DND-41 (cell line): Measurements from ENCODE around the gene H2BW2.

Experiments
- ATAC-seq: fragments of 200-7000 bp; cut with Tn5 transposase; 3 replicates; pipeline ENCODE4 v1.9.1; 2021; ENCODE audit warnings: low read depth; ENCODE audit not compliant: insufficient read depth
- DNase-seq: peaks from one replicate; pipeline ENCODE4 v3.0.0-alpha.2; 2020
- H2AFZ ChIP-seq: 2 replicates; pipeline ENCODE4 v1.6.0; 2012; ENCODE audit warnings: low read depth, low read length
- H3K27ac ChIP-seq: 2 replicates; pipeline ENCODE4 v1.5.1; 2012; ENCODE audit warnings: low read length, inconsistent platforms
- H3K27me3 ChIP-seq: fragments of 200-600 bp; sonication (generic); 2 replicates; pipeline ENCODE4 v1.6.0; 2012; ENCODE audit warnings: low read length, mild to moderate bottlenecking, inconsistent platforms; ENCODE audit not compliant: insufficient read depth, poor library complexity
- H3K36me3 ChIP-seq: 2 replicates; pipeline ENCODE4 v1.5.1; 2012; ENCODE audit warnings: low read length, inconsistent platforms; ENCODE audit not compliant: insufficient read depth
- H3K4me1 ChIP-seq: 2 replicates; pipeline ENCODE4 v1.5.1; 2012; ENCODE audit warnings: mild to moderate bottlenecking, low read length; ENCODE audit not compliant: insufficient read depth
- H3K4me2 ChIP-seq: 2 replicates; pipeline ENCODE4 v1.6.0; 2012; ENCODE audit warnings: mild to moderate bottlenecking, moderate library complexity, low read length, inconsistent platforms; ENCODE audit not compliant: insufficient read depth
- H3K4me3 ChIP-seq, 2 experiments: fragments of 200-600 bp in 1 of 2; shearing (Covaris generic) in 1 of 2; 2 replicates each; pipeline ENCODE4 v1.5.1; 2012 to 2016; ENCODE audit warnings: inconsistent platforms in 2 of 2, low read length in 2 of 2, mild to moderate bottlenecking in 2 of 2, low read depth in 1 of 2, moderate library complexity in 1 of 2
- H3K79me2 ChIP-seq: 2 replicates; pipeline ENCODE4 v1.6.0; 2012; ENCODE audit warnings: low read length, inconsistent platforms; ENCODE audit not compliant: insufficient read depth
- H3K9ac ChIP-seq: 2 replicates; pipeline ENCODE4 v1.6.0; 2012; ENCODE audit warnings: low read depth, mild to moderate bottlenecking, inconsistent platforms, low read length, moderate library complexity
- H3K9me3 ChIP-seq: 2 replicates; pipeline ENCODE4 v1.5.1; 2012; ENCODE audit warnings: low read length, moderate library complexity, mild to moderate bottlenecking, inconsistent platforms; ENCODE audit not compliant: insufficient read depth, severe bottlenecking
- H4K20me1 ChIP-seq: 2 replicates; pipeline ENCODE4 v1.6.0; 2012; ENCODE audit warnings: low read length; ENCODE audit not compliant: insufficient read depth
- CTCF ChIP-seq: IDR thresholded peaks from 2 replicates; pipeline ENCODE4 v1.5.1; 2012; ENCODE audit warnings: borderline replicate concordance, low read length, moderate library complexity, mild to moderate bottlenecking; ENCODE audit not compliant: poor library complexity, severe bottlenecking; ENCODE audit errors: extremely low read depth
- EZH2 ChIP-seq: IDR thresholded peaks from 3 replicates; pipeline ENCODE4 v1.6.1; 2012; ENCODE audit warnings: borderline replicate concordance, low read depth, mild to moderate bottlenecking, moderate library complexity, low read length, inconsistent platforms; ENCODE audit not compliant: severe bottlenecking

Gene H2BW2

GRCh38 chrX:104039689-104040505, at the start of gene H2BW2:
Gene H2BW2 (plus strand): TSS chrX:104039956. CDS start chrX:104039995, 39 bp downstream.
- TF ChIP-seq EZH2 = no peak
- no peak for TF ChIP-seq CTCF
- Histone ChIP-seq H3K79me2 (no peaks in the 10 kb centered on the region), H2AFZ (no peak within 1 kb of the TSS), H3K36me3 (no peaks in the 10 kb centered on the region), H3K4me3 (no peak within 1 kb of the TSS), H3K27me3 (no peaks in the 10 kb centered on the region), H4K20me1 (no peaks in the 10 kb centered on the region), H3K4me2 (no peak within 1 kb of the TSS), H3K4me1 (no peaks in the 10 kb centered on the region), H3K9ac (no peak within 1 kb of the TSS), H3K9me3 (no peaks in the 10 kb centered on the region), H3K27ac (no peak within 1 kb of the TSS)
- no peak for ATAC-seq
- DNase-seq = no peak

GRCh38 chrX:103999234-103999633, 40.5 kb upstream of the H2BW2 start:
- Histone ChIP-seq H3K4me1 (no peaks in the 10 kb centered on the region), H4K20me1 (no peaks in the 10 kb centered on the region), H3K36me3 (no peaks in the 10 kb centered on the region), H3K4me2 (no peak overlapping the region), H3K79me2 (no peaks in the 10 kb centered on the region), H3K9me3 (no peaks in the 10 kb centered on the region), H3K4me3 (no peak overlapping the region), H3K27ac (no peak overlapping the region), H3K9ac (no peak overlapping the region), H2AFZ (no peak overlapping the region), H3K27me3 (no peaks in the 10 kb centered on the region)
- no peak for ATAC-seq
- TF ChIP-seq EZH2 (no peak), CTCF (no peak)
- DNase-seq = no peak

GRCh38 chrX:104008831-104009230, 30.9 kb upstream of the H2BW2 start:
- Histone ChIP-seq H3K79me2 (no peaks in the 10 kb centered on the region), H3K27me3 (no peaks in the 10 kb centered on the region), H3K4me3 (no peak overlapping the region), H2AFZ (no peak overlapping the region), H4K20me1 (no peaks in the 10 kb centered on the region), H3K9me3 (no peaks in the 10 kb centered on the region), H3K9ac (no peak overlapping the region), H3K36me3 (no peaks in the 10 kb centered on the region), H3K4me2 (no peak overlapping the region), H3K4me1 (no peaks in the 10 kb centered on the region), H3K27ac (no peak overlapping the region)
- DNase-seq (no peak), ATAC-seq (no peak)
- TF ChIP-seq CTCF (no peak), EZH2 (no peak)
